Neural progenitor cell (in vitro differentiated cells): ENCODE measurements around the gene MOV10L1.

Source experiments
- CTCF ChIP-seq: fragments of 200-600 bp; sonication (generic); IDR thresholded peaks from 2 replicates; pipeline ENCODE4 v1.5.1; 2017; ENCODE audit warnings: antibody characterized with exemption, mild to moderate bottlenecking
- EZH2 ChIP-seq: fragments of 200-600 bp; sonication (generic); IDR thresholded peaks from 2 replicates; pipeline ENCODE4 v1.6.1; 2017; ENCODE audit warnings: antibody characterized with exemption, mild to moderate bottlenecking, moderate library complexity
- EZH2phosphoT487 ChIP-seq: fragments of 200-600 bp; sonication (generic); IDR thresholded peaks from 2 replicates; pipeline ENCODE4 v1.6.1; 2017; ENCODE audit warnings: antibody characterized with exemption

- TF ChIP-seq EZH2 (no peak), CTCF (no peak), EZH2phosphoT487 (no peak)
These were observed 44.7 kb downstream of the MOV10L1 start for GRCh38 chr22:50134481-50134880.
